NCI-H2196 treated with DMSO at 0.1 percent for 48 hours (cell line): ENCODE results near the gene PSD4.
"Not testable (repeated sequence)": the region's sequence is repeated elsewhere in the genome, so short reads cannot be mapped to it uniquely, and the experiment has no call there.

Source experiments
- DNase-seq: peaks from one replicate; lab custom pipeline; 2025; ENCODE audit not compliant: unreplicated experiment; lab: John Stamatoyannopoulos, UW

The PSD4 gene

DNA sequence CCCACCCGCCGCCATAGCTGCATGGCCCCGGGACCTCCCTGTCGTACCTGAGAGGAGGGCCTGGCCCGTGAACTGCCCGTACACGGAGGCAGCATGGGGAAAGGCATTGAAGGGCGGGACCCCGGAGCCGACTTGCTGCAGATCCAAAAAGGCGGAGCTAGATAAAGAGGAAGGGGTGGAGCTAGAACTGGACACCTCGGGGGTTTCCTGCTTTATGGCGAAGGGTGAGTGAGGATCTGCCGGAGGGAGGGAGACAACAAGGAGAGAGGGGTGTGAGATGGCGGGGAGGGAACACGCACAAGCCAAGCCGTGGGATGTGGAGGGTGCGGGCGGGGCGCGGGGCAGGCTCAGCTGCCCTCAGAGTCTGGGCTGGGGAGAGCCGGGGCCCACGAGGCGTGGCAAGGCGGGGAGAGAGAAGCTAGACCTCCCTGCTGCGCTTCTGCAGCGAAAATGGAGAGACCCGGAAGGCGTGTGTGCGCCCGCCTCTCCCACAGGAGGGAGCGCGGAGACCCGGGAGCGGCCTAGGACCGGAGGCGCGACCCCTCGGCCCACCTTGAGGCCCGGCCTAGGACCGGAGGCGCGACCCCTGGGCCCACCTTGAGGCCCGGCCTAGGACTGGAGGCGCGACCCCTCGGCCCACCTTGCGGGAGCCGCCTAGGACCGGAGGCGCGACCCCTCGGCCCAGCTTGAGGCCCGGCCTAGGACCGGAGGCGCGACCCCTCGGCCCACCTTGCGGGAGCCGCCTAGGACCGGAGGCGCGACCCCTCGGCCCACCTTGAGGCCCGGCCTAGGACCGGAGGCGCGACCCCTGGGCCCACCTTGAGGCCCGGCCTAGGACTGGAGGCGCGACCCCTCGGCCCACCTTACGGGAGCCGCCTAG is 61.8 kb downstream of the PSD4 start:
- not testable (repeated sequence) for DNase-seq

DNA sequence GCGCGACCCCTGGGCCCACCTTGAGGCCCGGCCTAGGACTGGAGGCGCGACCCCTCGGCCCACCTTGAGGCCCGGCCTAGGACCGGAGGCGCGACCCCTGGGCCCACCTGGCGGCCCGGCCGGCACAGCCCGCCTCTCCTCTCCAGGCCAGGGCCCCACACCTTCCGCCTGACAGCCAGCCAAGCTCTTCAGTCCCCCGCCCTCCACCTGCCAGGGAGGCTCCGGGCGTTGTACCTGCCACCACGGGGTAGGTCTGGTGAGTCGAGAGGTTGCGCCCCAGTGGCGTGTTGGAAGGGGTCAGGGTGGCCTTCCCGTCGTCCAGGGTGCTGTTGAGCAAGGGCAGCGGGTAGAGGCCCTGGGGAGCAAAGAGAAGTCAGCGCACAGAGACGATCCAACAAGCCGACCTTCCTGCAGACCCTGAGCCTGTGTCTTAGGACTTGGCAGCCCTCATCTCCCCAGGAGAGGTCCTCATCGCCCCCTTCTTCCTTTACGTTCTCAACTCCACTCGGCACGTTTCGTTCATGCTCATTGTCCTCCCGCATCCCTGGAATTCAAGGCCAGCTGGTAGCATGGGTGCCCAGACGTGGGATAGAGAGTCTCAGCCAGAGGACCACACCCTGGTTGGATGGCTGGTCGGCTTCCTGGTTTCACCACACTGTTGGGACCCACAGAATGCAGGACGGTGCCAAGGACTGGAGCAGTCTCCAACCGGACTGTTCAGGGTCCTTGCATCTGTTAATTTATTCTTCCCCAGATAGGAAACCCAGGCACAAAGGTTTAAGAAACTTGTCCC is 62.8 kb downstream of the PSD4 start:
- no peak for DNase-seq

DNA sequence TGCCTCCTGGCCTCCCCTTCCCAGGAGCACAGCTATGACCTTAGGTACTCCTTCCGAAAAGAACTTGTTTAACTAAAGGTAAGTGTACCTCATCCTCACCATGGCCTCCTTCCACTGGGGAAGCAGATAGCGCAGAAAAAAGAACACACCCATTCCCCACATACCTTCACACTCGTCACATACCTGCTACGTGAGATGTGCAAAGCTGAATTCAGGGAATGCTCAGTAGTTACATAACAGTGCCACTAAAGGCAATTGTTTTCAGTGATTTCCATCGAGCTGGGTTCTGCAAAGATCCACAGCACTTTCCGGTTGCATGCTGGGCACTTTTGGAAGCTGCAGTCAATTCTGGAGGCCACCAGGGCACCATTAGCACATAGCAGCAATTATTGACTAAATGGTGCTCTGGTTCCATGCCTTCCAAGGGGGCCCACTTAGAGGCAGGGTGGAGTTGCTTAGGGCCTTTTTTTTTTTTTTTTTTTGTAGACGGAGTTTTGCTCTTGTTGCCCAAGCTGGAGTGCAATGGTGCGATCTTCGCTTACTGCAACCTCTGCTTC is 63.9 kb downstream of the PSD4 start:
- DNase-seq: no peak

DNA sequence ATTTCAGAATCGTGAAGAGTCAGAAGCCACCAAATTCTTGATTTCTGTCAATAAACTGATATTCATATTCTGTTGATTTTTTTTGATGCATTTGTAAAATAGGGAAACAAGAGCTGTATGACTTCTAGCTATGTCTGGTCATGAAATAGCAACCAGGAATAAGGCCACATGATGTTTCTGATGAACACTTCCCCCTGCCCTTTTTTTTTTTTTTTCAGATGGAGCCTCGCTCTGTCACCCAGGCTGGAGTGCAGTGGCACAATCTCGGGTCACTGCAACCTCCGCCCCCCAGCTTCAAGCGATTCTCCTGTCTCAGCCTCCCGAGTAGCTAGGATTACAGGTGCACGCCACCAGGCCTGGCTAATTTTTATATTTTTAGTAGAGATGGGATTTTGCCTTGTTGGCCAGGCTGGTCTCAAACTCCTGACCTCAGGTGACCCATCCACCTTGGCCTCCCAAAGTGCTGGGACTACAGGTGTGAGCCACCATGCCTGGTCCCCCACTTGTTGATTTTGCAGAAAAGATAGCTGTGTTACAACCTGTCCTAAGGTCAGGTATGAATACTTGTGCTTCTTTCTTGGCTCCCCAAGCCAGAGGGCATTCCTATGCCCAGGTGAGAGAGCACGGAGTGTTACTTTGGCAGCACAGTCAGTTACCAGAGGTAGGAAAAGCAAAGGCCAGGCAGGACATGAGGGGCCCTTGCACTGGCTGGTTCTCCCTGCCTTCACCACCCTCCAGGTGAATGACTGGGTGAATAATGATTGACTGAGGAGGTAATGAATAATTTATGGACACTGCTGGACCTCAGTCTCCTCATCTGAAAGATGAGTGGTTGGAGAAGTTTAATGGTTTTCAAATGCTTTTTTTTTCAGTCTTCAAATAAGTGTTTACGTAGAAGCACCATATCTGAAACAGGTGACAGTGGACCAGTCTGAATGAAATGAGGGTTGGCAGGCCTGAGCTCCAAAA is 65.4 kb downstream of the PSD4 start:
- no peak for DNase-seq

DNA sequence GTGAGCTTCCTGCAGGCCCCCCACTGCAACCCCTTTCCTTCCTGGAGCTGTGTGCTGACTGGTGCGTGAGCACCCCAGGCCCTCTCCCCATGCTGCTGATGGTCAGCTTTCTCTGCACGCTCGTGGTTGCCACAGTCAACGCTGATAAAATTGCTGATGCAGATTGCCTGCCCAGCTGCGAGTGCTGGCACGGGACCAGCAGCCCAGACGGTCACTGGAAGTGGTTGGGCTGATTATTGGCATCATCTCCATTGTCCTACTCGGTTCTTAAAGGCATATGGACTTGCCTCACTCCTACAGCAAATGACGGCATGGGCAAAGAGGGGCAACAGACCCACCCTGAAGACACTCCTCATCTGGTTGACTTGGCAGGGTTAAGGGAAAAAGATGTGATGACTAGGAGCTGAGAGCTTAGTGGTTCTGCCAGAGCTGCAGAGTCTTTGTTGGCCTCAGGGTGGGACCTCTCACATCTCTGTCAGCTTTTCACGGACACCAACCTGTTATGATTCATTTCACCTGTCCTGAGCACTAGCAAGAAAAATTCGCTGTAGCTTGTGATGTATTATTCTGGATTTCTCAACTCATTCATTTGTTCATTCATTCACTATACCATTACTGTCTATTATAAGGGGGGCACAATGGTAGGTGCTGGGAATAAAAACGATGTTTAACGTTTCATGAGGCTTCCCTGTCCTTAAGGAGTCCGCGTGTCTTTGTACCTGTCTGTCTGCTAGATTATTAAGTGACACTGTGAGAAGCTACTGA is 66.6 kb downstream of the PSD4 start:
- DNase-seq: peak; percentile 48

GRCh38 chr2:113240915-113241911 is 67.4 kb downstream of the PSD4 start:
- DNase-seq: no peak

- no peak for DNase-seq
These were observed 68.6 kb downstream of the PSD4 start for GRCh38 chr2:113242327-113242726.

DNA sequence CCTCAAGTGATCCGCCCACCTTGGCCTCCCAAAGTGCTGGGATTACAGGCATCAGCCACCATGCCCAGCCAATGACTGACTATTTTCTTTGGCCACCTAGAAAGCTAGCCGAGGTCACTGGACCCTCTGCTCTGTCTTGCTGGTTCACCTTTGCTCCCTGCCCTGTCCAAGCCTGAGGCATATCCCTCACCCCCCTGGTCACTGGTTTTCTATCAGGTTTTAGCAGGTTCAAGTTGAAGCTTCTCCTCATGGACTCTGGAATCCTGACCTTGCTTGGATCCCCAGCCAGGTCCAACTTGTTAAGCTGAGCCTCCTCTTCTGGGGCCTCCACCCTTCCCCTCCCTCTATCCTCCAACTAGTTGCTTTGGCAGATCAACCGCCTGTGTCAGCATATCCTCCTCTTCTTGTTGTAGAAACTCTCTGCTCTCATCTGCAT is 71.5 kb downstream of the PSD4 start:
- no peak for DNase-seq

- DNase-seq: no peak
These were observed 72.8 kb downstream of the PSD4 start for GRCh38 chr2:113246606-113247005.

DNA sequence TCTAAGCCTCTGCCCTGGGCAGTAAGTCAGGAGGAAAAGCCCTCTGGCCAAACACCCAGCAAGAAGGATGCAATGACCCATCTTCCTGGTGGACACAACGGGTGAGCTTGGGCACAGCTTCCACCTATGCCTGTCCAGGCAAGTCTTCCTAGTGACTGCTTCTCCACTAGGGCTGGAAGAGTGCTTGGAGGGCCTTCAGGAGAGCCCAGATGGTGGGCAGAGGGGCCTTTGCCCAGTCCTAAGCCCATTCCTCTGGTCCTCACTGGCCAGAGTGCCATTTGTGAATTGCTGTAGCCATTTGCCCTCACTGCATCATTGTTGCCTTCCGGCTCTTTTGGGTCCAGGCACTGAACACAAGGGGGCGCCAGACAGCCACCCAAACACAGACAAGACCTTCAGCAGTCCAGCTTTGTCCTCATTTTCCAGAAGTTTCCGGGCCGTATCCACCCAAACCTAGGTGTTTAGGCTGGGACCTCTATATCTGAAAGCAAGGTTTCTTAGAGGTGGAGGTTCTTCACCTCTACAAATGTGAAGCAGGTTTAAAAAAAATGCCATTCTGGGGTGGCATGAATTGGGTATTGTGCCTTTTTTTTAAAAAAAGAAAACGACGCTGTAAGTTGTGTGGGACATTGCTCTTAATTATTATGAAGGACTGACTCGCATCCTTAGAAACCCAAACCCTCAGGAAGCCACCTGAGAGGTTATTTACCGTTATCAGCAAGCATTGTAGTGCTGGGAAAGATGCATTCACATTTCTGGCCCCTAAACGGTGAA is 75.4 kb downstream of the PSD4 start:
- DNase-seq: peak; percentile 17

- DNase-seq: no peak
These were observed 77.3 kb downstream of the PSD4 start for GRCh38 chr2:113251118-113251517.

- DNase-seq: no peak
These were observed 78.3 kb downstream of the PSD4 start for GRCh38 chr2:113252047-113252590.

GRCh38 chr2:113253453-113253852 is 79.7 kb downstream of the PSD4 start:
- no peak for DNase-seq

DNA sequence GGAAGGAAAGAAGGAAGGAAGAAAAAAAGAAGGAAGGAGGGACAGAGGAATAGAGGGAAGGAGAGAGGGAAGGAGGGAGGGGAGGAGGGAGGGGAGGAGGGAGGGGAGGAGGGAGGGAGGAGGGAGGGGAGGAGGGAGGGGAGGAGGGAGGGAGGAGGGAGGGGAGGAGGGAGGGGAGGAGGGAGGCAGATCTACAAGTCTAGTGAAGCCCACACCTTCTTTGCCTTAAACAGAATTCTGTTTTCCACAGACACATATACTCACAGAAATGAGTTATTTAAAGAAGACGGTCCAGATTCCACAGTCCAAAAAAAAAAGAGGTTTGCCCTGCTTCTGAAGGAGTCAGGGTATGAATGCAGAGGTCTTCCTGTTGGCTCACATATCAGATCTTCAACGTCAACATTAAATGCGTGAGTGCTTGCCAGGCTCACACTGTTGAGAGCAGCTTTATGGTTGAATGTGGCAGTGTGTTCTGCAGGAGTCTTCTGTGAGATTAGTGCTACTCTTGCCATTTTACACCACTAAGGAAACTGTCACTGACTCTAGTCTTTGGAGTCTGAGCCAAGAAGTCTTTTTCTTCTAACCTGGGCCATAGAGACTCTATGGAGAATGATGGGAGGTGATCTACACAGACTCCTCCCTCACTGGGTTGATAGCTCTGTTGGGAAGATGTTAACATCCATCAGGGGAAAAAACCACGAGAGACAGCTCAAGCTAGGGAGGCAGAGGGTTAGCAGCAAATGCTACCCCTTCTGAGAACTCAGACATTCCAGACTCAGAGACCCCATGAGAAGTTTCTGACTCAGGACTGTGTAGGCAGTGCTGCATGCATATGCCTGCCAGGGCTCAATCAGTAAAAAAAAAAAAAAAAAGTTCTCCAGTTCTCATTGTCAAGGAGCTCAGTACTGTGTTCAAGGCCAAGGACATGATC is 81.6 kb downstream of the PSD4 start:
- no peak for DNase-seq

DNA sequence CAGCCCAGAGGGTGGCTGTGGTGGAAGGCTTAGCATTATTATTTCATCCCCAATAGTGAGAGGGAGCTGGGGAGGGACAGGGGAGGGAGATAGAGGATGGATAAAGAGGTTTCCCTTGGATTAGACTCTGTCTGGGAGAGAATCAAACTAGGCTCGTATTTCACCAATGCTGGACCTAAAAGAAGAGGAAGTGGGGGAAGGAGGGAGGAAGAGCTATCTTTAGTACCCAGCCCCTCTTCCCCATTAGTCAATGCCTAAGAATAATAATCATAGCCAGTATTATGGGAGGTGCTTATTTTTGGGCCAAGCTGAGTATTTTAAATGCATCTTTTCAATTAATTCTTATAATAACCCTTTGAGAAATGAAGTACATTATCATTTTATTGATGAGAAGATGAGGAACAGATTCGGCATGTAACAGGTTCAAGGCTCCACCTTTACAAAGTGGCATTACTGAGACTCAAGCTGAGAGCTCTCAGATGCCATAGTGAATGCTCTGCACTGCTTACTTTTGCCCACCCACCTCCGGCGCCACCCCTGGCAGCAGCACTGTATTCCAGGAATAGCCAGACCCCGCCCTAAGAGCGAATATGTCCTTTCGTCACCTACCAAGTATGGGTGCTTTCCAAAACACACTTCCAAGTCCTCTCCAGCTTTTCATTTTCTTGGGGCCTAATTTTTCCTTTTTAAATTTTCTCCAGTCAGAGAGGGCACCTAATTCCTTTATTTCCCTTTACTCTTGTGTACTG is 83.9 kb downstream of the PSD4 start:
- no peak for DNase-seq
